NCI-H128 (cell line): Measurements from ENCODE around the gene IBA57.

ENCODE experiments used
- DNase-seq: peaks from one replicate; lab custom pipeline; 2025; ENCODE audit not compliant: unreplicated experiment; lab: John Stamatoyannopoulos, UW

IBA57 gene

DNA sequence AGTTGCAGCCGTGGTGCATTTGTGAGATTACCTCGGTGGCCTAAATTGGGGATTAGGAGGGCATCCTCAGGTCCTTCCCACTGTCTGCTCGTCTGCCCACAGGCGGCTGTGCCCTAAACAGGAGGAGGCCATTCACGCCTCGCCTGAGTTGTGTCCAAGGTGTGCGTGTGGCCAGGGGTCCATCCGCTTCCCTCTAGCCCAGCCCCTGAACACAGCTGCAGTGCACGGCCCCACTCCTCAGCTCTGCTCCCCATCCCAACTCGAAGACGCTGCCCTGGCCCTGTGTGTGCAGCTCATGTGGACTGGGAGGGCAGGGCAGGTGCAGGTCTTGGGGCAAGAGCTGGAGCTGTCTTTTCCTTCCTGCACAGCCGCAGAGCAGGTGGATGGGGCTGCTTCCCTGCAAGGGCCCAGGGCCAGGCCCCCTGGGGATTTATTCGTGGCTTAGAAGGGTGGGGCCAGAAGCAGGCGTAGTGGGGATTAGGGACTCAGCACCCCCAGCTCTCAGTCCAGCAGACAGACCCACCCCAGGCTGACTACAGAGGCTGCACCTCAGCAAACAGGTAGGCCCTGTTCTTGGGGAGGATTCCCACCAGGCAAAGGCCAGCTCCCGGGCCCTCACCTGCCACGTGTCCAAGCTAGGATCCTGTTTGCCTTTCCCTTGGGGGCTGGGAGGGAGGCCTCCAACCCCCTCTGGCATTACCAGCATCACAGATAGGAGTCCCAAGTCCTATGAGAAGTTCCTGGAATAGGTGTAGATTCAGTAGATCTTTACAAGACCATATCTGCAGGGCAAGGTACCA lies 21.2 kb upstream of the IBA57 start:
- no peak for DNase-seq

DNA sequence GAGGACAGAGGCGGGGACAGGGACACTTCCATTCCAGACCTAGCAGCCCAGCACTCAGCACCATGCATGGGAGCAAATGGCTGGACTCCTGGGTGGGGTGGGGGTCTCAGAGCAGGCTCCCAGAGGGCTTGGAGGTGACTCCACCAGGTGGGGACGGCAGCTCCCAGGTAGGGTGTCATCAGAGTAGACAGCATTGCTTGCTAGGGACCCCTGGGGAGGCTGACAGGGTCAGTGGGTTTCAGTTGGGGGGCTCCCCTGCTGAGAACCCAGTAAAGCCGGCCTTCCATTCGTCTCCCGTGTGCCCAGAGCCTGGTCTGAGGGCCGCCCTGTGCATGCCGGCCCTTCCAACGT lies 20.6 kb upstream of the IBA57 start:
- DNase-seq = no peak

DNA sequence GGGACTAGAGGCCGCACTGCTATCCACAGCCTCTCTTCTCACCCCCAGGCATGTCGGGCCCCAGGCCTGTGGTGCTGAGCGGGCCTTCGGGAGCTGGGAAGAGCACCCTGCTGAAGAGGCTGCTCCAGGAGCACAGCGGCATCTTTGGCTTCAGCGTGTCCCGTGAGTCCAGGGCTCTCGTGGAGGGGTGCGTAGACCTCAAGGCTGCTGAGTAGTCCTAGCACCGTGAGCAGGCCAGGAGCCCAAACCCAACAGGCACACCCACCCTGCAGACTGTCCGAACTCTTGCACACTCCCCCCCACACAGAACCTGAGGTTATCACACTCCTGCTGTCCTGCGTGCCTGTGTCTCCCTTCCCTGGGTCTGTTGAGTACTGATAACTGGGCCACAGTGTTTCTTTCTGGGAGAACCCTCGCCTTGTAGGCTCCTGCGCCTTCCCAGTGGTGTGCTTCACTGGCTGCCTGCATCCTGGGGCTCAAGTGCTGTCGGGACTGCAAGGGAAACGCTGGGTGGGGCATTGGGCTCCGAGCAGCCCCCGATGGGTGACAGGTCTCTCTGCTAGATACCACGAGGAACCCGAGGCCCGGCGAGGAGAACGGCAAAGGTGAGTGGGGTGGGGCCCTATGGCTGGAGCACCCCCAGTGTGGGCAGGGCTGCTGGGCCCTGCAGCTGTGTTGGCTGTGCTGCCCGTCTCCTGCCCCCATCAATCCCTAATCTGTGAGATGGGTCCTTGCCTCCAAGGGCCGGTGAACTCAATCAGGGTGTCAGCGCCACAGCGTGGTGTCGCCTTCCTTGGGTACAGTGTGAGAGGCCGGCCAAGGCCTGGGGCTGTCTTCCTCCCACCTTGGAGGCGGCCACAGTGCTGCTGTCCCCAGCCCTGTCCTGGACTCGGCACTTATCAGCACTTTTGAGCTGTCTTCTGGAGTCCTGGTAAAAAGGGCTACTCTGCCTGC lies 19.9 kb upstream of the IBA57 start:
- DNase-seq = no peak

DNA sequence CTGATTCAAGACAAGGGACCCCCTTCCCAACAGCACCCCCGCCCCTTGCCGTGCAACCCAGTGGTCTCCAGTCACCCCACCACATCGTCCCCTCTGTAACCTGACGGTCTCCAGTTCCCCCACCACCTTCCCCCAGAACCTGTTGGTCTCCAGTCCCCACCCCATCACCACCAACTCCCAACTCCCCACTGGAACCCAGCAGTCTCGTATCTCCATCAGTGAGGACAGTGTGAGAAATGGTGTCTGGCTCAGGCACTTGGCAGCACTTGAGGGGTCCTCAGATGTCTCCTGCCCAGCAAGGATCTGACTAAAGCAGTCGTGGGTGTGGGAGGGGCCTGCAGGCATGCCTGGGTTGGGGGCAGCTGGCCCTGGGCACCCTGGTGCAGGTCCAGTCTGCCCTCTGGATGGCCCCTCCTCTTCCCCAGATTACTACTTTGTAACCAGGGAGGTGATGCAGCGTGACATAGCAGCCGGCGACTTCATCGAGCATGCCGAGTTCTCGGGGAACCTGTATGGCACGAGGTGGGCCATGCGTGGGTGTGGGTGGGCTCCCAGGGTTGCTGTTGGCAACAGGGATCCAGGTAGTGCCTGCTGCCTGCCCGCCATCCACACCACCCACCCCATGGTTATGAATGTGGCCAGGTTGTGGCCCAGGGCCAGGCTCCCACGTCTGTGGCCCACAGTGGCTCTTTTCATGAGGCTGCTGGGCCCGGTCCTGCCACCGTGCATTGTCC lies 19.0 kb upstream of the IBA57 start:
- no peak for DNase-seq

DNA sequence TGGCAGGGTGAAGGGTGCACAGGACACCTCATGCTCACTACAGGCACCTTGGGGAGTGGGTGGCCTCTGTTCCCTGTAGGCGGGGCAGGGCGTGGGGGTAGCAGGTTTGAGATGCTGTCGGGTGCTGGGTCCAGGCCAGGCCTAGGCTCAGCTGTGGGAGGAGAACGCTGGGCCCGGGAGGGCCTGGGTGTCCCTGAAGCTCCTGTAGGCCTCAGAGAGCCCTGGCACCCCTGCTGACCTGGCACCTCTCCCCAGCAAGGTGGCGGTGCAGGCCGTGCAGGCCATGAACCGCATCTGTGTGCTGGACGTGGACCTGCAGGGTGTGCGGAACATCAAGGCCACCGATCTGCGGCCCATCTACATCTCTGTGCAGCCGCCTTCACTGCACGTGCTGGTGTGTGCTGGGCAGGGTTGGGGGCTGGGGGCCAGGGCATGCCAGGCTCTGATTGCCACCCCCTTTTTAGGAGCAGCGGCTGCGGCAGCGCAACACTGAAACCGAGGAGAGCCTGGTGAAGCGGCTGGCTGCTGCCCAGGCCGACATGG lies 18.4 kb upstream of the IBA57 start:
- DNase-seq = no peak

DNA sequence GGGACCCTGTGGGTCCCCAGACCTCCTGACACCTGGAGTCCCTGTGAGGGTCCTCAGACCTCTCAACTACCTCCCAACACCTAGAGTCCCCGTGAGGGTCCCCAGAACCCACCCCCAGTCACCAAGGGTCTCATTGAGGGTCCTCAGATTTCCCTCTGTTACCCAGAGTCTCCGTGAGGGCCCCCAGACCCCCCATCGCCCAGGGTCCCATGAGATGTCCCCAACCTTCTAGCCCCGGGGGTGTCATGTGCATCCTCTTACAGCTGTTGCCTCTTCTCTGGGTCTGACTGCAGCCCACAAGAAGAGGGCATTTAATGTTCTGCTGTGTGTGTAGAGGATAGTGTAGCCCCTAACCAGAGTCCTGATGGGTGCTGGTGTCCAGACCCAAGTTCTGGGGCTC lies 17.8 kb upstream of the IBA57 start:
- DNase-seq = no peak

DNA sequence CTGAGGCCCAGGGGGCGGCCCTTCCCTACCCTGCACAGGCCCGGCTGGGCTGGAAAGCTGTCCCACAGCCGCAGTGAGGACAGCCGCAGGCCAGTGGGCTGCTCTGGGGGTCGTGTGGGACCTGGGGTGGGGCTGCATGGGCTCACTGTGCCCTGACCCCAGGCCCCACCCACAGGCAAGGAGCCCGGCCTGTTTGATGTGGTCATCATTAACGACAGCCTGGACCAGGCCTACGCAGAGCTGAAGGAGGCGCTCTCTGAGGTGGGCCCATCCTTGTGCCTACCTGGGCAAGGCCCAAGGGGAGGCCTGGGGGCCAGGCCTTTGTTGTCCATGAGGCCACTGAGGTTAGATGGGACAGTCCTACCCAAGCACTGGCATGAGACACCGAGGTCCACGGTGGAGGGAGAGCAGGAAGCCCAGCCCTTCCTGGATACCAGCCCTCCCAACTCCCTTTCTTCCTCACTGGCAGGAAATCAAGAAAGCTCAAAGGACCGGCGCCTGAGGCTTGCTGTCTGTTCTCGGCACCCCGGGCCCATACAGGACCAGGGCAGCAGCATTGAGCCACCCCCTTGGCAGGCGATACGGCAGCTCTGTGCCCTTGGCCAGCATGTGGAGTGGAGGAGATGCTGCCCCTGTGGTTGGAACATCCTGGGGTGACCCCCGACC lies 17.3 kb upstream of the IBA57 start:
- no peak for DNase-seq

DNA sequence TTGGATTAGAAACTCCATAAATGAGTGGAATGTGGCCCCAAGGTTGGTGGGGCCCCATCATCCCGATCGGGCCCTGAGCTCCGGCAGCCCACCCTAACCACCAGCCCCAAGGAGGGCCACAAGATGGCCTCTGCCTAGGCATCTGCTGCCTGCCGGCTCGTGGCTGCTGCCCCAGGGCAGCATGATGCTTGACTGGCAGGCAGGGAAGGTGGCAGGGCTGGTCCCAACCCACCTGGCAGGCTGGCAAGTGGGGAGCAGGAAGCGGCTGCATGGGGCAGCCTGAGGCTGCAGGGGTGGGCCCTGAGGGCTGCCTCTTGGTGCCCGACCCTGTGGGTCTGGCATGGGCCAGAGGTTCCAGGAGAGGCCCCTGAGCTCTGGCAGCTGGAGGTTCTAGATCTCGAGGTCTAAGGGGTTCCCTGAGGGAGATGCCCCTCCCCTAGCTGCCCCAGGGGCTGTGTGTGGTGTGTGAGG lies 16.6 kb upstream of the IBA57 start:
- DNase-seq = no peak

DNA sequence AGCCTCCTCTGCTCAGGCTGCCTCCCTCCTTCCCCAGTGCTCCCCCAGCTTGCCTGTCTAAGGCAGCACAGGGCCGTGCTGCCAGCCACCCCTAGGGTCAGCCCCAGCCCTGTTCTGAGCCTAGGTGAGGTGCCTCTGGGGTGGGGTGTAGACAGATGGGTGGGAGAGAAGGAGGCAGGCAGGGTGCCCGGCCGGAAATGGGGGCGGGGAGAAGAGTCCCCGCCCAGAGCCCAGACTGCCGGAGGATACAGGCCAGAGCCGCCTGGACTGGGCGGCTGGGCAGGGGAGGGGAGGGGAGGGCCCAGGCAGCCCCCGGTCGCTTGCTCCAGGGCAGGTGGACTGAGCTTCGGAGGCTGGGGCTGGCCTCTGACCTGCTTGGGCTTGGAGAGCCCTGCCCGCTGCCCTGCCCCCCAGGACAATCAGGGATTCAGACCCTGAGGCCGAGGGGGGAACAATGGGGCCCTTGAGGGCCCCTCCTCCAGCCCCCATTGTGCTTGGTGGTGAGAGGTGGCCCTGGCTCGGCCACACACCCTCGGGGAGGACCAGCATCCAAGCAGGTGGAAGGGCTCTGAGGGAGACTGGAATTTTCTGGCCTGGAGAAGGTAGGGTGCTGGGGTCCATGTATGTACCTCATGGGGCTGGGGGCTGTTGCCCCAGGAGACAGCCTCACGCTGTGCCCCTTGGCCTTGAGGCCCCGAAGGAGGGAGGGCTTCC lies 16.0 kb upstream of the IBA57 start, which contains the start of gene GJC2:
TSS of gene GJC2 (plus strand) at position 525 of the 714 bp plus-strand sequence. CDS start 7,829 bp downstream, outside the sequence.
- no peak for DNase-seq

DNA sequence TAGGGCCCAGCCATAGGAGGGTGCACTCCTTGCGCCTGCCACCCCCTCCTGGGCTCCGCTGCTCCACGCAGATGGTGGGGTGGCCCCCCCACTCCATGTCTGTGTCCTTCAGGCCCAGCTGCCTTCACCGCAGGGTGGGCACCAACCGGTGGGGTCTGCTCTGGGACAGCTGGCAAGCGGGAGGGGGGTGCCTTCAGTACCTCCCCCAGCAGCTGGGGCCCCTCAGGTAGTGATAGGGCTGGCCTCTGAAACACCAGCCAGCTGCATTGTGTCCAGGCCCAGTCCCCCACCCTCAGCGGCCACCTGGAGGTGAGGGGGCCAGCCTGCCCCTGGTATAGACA lies 15.5 kb upstream of the IBA57 start:
- DNase-seq = no peak

DNA sequence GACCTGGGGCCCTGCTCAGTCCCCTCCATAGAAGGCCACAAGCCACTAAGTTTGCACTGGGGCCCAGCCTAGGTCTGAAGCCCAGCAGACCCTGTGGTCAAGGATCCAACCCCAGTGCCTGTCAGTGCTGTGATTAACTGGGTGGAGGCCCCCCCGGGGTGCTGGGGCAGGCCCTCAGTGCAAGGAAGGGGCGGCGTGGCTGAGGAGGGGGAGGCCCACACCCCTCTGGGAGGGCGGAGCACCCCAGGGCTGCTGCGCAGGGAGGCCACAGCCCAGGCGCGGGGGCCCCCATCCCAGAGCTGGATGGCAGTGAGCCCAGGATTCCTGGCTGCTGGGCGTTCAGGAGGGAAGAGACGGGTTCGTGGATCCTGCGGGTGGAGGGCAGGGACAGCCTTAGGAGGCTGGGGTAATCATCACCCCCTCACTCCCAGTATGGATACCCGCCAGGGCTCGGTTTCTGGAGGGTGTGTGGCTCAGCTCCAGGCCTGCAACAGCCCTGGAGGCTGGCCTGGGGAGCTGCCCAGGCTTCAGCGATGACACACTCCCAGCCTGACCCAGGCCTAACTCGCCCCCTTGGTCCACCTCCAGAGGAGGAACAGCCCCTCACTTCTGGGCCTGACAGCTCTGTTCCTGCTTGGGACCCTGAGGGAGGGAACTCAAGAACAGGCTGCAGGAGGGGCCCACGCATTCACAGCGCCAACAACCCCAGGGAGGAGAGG lies 15.0 kb upstream of the IBA57 start:
- DNase-seq = no peak

DNA sequence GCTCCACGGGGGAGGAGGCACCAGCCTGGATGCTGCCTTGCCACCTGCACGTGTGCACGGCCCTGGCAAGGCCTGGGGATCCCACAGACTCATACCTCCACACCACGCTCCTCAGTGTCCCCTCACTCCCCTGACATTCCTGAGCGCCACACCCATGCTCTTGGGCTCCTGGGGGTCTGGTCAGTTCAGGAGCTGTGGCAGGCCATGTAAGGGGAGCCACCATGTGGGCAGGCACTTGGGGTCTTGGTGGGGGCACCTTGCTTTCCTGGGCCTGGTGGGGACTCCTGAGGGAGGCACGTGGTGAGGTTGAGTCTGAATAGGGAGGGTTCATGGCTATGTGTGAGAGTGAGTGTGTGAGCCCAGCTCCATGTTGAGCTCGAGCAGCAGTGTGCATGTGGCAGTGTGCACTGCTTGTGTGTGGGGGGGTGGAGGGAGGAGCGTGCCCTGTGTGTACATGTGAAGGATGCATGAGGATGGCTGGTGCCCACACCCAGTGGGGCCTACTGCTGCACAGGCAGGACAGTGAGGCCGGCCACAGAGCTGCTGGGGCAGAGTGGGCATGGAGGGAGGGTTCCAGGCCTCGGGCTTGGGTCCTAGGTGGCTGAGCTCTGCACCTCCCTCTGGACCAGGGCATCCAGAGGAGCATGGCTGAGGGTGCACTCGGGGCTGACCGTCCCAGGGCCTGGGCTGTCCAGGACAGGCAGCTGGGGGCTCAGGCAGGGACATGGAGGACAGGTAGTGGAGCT lies 14.3 kb upstream of the IBA57 start:
- DNase-seq = no peak

DNA sequence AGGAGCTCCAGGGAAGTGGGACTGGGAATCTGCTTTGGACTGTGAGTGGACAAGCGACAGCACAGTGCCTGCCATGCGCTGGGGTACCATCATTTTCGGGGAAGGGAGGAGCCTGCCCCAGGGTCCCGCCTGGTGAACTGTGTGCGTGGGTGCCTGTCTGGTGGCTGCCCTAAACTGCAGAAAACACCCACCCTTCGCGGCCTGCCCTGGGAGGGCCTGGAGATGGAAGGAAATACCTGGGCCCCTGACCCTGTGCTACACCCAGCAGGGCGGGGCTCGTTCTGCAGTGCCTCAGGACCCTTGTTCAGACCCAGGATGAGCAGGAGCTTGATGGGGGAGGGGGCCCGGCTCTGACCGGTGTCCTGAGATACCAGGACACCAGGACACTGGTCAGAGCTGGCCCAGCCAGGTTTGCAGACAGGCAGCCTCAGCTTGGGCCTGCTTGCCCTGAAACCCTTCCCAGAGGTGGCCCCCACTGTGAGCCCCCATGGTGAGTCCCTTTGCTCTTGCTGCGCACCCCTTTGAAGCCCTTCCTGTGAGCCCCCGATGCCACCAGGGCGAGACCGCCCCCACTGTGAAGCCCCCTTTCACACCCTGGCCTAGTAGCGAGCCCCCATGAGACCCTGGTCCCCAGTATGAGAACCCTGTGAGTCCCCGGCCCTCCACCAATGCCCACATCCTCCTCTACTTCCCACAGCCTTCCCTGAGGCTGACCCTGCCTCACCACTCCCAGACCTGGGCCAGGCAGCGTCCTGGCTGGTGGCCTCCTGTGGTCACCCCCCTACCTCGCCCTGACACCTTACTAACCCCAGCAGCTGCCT lies 13.3 kb upstream of the IBA57 start:
- DNase-seq = no peak

DNA sequence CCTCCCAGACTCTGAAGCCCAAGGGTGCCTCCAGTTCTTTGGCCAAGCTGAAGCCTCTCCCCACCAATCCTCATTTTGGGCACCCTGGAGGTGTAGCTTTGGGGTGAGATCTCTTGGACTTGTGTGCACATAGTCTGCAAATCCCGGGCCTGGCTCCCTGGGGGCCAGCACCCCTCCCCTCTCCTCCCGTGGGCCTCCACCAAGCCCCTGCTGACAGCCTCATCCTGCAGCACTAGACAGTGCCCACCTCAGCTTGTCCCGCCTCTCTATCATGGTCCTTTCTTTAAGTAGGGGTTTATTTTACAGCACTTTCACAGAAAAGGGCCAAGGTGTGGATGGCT lies 12.7 kb upstream of the IBA57 start:
- DNase-seq = no peak

DNA sequence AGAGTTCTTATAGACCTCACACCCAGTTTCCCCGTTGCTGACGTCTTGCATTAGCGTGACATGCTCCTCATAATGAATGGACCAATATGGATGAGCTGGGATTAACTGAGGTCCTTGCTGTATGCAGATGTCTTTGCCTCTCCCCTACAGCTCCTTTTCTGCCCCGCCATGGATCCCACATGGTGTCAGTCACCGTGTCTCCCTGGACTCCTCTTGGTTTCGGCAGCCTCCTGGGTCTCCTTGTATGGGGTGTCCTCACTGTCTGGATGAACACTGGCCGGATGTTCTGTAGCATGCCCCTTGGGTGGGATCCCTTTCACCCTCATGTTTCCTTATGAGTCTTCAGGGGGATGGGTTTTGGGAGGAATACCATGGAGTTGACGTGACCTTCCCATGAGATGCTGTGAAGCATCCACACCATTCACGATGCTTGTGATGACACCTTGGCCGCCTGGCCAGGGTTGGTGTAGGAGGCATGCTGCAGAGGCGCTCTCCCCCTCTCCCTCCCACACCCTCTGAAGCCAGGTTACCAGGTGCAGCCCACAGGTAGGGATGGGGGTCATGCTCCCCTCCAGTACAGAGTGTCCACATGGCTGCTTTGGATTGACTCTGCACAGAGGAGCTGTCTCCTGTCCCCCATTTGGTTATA lies 11.5 kb upstream of the IBA57 start:
- DNase-seq = no peak

DNA sequence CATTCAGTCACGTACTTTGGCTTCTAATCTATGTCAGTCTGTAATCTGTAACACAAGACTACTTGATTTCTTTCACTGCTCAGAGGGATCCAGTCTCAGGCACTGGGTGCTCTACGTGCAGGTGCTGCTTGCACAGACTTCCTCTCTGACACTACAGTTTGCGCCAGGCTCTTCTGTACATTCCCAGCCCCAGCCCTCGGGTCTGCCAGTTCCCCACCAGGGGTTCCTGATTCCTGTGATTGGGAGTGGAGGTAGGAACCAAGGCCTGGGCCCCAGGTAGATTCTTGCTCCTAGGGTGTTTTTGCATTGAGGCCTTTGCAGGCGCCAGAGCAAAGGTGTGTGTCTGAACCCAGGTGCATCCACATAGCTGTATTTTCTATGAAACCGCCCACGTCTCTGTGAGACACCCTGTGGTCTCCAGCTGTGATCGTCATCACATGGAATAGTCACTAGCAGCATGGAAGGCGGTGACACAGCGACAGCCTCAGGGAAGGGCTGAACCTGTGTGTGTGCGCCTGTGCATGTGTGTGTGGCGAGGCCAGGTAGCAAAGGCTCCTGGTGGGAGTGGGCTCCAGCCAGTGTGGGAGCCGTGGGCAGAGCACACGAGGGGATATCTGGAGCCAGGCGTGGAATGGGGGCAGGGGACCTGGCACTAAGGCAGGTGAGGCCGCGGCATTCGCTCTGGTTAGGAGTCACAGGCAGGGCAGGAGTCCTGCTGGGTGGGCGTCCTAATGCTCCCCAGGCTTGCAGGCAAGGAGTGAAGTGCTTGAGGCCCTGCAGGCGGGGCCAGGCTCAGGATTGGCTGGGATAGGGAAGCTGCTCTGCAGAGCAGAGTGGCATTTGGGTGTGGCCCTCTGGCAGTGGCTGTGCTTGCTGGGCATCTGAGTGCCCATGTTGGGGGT lies 10.7 kb upstream of the IBA57 start:
- DNase-seq = no peak
